Neural progenitor cell (in vitro differentiated cells): ENCODE data around the gene PMF1.

ENCODE experiments used
- EZH2phosphoT487 ChIP-seq: fragments of 200-600 bp; sonication (generic); IDR thresholded peaks from 2 replicates; pipeline ENCODE4 v1.6.1; 2017; ENCODE audit warnings: antibody characterized with exemption
- TF ChIP-seq, protein P1 (sequence below): fragments of 200-600 bp; sonication (generic); IDR thresholded peaks from 2 replicates; pipeline ENCODE4 v1.5.1; 2017; ENCODE audit warnings: antibody characterized with exemption, mild to moderate bottlenecking

- TF ChIP-seq, protein P1, sequence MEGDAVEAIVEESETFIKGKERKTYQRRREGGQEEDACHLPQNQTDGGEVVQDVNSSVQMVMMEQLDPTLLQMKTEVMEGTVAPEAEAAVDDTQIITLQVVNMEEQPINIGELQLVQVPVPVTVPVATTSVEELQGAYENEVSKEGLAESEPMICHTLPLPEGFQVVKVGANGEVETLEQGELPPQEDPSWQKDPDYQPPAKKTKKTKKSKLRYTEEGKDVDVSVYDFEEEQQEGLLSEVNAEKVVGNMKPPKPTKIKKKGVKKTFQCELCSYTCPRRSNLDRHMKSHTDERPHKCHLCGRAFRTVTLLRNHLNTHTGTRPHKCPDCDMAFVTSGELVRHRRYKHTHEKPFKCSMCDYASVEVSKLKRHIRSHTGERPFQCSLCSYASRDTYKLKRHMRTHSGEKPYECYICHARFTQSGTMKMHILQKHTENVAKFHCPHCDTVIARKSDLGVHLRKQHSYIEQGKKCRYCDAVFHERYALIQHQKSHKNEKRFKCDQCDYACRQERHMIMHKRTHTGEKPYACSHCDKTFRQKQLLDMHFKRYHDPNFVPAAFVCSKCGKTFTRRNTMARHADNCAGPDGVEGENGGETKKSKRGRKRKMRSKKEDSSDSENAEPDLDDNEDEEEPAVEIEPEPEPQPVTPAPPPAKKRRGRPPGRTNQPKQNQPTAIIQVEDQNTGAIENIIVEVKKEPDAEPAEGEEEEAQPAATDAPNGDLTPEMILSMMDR: no peak
- no peak for TF ChIP-seq EZH2phosphoT487
Measured at GRCh38 chr1:156172696-156173470, 39.9 kb upstream of the PMF1 start.
